Spinal cord (tissue), 10 donors: ENCODE measurements around the gene MCC. TPM values are rescaled to one million over a fixed set of nuclear protein-coding genes. Genes with fewer than 3 reads are reported as not detected.

ENCODE experiments used
- DNase-seq, 6 donors: peaks; one replicate each; pipeline versions ENCODE4 v3.0.0 to v3.0.0-alpha.2; 2013 to 2015; ENCODE audit warnings: low spot score in 6 of 6, low read depth in 4 of 6
- H3K27ac ChIP-seq: one replicate; pipeline ENCODE4 v1.5.1; 2013; ENCODE audit warnings: low read depth, low read length, control low read depth
- H3K27me3 ChIP-seq: one replicate; pipeline ENCODE4 v1.6.1; 2013; ENCODE audit warnings: low read length; ENCODE audit not compliant: control insufficient read depth, insufficient read depth
- H3K36me3 ChIP-seq: one replicate; pipeline ENCODE4 v1.6.1; 2013; ENCODE audit warnings: low read length; ENCODE audit not compliant: control insufficient read depth, insufficient read depth
- H3K4me1 ChIP-seq: one replicate; pipeline ENCODE4 v1.6.1; 2013; ENCODE audit warnings: low read length; ENCODE audit not compliant: control insufficient read depth, insufficient read depth
- H3K4me3 ChIP-seq: one replicate; pipeline ENCODE4 v1.5.1; 2013; ENCODE audit warnings: low read depth, low read length, control low read depth
- H3K9me3 ChIP-seq: one replicate; pipeline ENCODE4 v1.6.1; 2013; ENCODE audit warnings: low read length; ENCODE audit not compliant: control insufficient read depth, insufficient read depth
- WGBS: methylation state at CpG from one replicate; pipeline ENCODE4 v1.1.5; 2013; ENCODE audit warnings: missing lambda C conversion rate; ENCODE audit not compliant: insufficient coverage; 5-methylcytosine and 5-hydroxymethylcytosine counted together
- polyA plus RNA-seq, 2 donors: library from polyadenylated mRNA; unstranded; fragments of 120-200 nt; gene quantifications; one replicate each; pipeline ENCODE4 v1.2.1, GENCODE V29; 2013; ENCODE audit not compliant: insufficient read length in 2 of 2
- total RNA-seq, 2 donors: library from RNA; depleted of rRNA in 1 of 2; stranded (reverse); fragments of 120-200 nt in 1 of 2; fragments of >200 nt in 1 of 2; gene quantifications; one replicate each; pipeline versions ENCODE4 v1.2.3 to v1.2.4, GENCODE V29; 2013 to 2014
- donor health status: healthy.

Gene MCC
- total and polyA plus RNA-seq, 4 donors, result 19.2 to 31.7 (median 26.6) TPM

DNA sequence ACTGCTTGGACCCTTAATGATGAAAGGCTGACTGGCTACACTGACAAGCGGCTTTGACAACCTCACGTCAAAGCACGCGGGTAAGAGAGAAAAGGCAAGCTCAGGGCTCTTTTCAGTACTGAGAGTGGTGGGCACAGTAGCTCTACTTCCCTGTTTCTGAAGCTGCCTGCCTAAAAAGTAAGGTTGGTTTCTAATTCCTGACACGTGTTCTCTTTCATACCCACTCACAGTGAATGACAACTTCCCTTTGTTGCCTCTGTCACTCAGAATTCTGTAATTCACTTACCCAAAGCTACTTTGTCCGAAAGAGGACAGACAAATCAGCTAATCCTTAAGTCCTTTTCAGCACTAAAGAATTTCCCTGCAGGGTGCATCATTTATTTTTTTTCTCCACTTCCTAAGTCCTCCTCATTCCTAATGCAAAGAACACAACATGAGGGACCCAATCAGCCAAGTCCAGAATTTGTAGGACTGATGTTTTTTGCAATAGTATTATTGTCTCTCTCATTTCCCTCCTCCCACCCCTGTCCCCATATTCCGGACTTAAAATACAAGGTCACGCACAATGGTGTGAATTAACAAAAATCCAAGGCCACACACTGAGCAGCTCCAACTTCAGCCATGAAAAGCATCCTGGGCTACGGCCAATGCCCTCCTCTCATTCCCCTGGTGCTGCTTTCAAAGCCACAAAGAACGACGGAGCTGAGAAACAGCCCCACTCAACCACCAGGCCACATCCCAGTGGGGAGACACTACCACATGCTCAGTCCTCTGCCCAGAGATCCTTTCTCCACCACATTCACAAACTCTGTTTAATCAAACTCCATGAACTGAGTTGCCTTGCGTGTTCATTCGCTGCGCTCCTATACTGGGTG lies 274.5 kb downstream of the MCC start:
- WGBS, result 46% methylated on average over 12 of the region's 14 CpGs
- DNase-seq, result peak in 5 of 6 donors; percentile 50 to 88 (median 66)
- peak overlapping the region; percentile 55 for H3K27ac ChIP-seq
- no peaks in the 10 kb centered on the region for H3K9me3 ChIP-seq
- H3K4me1 ChIP-seq, result peaks cover 10% of the 10 kb centered on the region
- no peak overlapping the region for H3K4me3 ChIP-seq
- H3K27me3 ChIP-seq, result no peaks in the 10 kb centered on the region
- no peaks in the 10 kb centered on the region for H3K36me3 ChIP-seq

DNA sequence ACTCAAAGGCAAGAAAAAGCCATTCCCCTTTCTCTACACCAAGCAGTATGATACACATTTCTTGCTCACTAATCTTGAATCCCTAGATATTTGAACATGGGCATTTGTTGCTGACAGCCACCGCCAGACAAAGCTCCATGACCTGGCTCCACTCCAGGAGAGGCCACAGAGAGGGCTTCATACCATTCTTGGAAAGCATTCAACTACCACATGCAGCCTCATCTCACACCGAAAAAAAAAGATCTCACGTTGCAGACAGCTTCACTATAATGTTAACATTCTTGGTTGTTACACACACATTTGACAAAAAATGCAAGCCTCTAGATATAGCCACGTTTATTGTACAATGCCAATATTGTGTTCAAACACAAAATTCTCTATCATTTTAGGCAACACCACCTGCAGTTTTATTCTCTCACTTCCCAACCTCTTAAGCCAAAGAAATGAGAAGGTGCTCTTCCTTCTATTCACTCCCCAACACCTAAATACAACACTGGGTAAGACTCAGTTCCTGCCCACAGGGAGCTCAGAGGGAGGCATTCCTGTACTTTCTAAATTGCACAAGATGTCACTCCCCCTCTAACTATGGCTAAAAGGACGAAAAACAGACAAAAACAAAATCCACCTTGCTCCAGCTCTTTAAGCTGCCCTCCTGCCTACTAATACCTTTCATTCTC lies 275.9 kb downstream of the MCC start:
- no peaks in the 10 kb centered on the region for H3K9me3 ChIP-seq
- peak overlapping the region; percentile 55 for H3K27ac ChIP-seq
- peaks cover 7% of the 10 kb centered on the region for H3K4me1 ChIP-seq
- H3K36me3 ChIP-seq, result no peaks in the 10 kb centered on the region
- DNase-seq, result peak in 3 of 6 donors; percentile 33 to 82 (median 79)
- no peaks in the 10 kb centered on the region for H3K27me3 ChIP-seq
- no peak overlapping the region for H3K4me3 ChIP-seq
- 31% methylated on average over 4 of the region's 5 CpGs for WGBS

DNA sequence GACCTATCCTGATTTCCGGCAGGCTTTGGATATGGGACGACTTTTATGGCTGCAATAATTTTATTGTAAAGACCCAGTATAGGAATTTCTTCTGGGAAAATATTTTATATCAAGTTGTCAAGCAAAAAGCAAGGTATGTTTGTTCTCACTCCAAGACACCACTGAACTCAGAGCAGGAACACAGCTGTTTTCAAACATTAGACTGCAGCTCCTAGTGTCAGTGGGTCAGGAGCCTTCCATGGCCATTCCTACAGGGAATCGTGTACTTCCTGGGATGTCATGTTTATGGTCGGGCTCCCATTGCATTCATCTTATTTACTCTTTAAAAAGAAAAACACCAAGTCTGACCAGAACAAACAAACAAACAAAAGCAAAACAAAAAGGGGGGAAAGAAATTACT lies 278.8 kb downstream of the MCC start:
- DNase-seq, result no peak
- Histone ChIP-seq H3K4me1 (peaks cover 4% of the 10 kb centered on the region), H3K4me3 (no peak overlapping the region), H3K27me3 (no peaks in the 10 kb centered on the region), H3K9me3 (no peaks in the 10 kb centered on the region), H3K36me3 (no peaks in the 10 kb centered on the region), H3K27ac (no peak overlapping the region)
- WGBS, result no CpG with 5 or more reads among the region's 4 CpGs

DNA sequence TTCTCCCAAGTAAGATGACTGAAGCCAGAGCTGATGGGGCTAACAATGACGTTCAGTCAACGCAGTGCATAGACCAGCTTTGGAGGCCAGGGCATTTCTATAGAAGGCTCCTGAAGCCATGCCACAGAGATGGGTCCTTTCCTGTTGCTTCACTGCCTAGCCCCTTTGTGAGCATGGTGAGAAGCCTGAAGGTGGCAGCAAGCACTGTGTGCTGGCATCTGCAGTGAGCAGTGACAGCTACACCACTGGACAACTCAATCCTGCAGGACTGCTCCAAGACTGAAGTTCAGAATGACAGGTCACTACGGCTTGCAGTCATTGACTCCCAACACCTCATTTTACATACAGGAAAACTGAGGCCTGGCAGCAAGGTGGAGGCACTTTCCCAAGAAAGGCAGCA lies 282.4 kb downstream of the MCC start:
- Histone ChIP-seq H3K4me3 (no peak overlapping the region), H3K9me3 (no peaks in the 10 kb centered on the region), H3K4me1 (peaks cover 7% of the 10 kb centered on the region), H3K27me3 (no peaks in the 10 kb centered on the region), H3K27ac (no peak overlapping the region), H3K36me3 (no peaks in the 10 kb centered on the region)
- no peak for DNase-seq
- WGBS, result 86% methylated on average over 1 of the region's 3 CpGs

DNA sequence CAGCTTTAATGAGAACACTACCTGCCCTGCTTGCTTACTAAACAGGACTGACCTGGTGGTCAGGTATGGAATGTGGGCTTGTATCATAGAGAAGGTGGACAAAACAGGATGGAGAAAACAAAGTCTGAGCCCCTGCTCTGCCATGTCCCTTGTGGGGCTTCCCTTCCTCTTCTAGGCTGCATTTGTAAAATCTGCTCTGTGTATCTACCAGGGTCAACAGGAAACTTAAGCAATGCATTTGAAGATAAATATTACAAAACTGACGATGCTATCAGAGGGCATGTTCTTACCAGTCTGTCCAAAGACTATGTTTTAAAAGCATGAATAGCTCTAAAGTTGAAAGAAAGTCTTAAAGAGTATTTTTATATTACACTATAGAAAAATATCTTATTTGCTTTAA lies 282.9 kb downstream of the MCC start:
- Histone ChIP-seq H3K9me3 (no peaks in the 10 kb centered on the region), H3K4me3 (no peak overlapping the region), H3K36me3 (no peaks in the 10 kb centered on the region), H3K27ac (no peak overlapping the region), H3K27me3 (no peaks in the 10 kb centered on the region), H3K4me1 (peaks cover 7% of the 10 kb centered on the region)
- WGBS, result no CpG with 5 or more reads among the region's 1 CpG
- no peak for DNase-seq

DNA sequence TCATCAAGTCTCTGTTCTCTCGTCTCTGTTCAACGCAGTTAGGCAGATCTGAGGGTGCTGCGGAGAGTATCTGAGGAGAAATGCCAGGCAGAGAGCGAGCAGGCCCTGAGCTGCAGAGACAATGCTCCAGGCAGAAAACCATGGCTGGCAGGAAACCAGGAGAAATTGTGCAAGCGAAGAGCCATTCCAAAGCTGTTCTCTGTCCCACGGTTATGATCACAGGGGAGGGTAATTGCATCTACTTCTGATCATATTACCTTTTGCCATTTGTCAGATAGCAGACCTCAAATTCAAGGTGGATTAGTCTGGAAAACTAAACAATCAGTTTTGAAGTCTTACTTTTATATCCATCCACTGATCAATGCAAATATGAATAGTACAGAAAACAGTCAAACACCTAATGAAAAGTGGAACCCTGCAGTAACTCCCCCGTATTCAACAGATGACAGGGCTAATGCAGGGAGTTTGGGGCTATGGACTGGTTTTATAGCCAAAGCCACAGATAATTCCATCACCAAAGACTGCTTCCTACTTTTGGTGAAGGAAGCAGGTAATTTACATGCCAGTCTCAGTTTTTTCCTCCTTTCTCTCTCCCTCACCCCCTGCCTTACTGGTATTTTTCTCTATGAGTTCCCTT lies 283.6 kb downstream of the MCC start:
- H3K27me3 ChIP-seq, result no peaks in the 10 kb centered on the region
- no peak overlapping the region for H3K4me3 ChIP-seq
- 42% methylated on average over 4 of the region's 7 CpGs for WGBS
- peaks cover 7% of the 10 kb centered on the region for H3K4me1 ChIP-seq
- no peaks in the 10 kb centered on the region for H3K9me3 ChIP-seq
- peak in 2 of 6 donors; percentile 76 to 83 for DNase-seq
- H3K36me3 ChIP-seq, result no peaks in the 10 kb centered on the region
- H3K27ac ChIP-seq, result peak overlapping the region; percentile 35

DNA sequence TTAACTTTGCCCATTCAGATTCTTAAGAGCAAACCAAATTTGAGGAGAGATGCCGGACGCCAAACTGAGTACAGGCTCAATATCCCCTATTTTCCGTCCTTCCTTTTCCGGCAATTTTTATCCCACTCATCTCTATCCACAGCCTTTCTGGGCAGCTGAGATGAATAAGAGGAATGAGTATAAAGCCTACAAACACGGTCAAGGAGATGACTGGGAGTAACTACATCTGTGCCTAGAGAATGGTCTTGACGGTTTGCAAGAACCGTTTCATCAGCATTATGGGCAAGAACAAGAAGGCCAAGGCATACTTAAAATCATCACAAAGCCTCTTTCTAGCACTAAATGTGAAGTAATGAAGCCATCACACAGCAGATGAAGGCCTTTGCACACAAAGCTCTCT lies 284.3 kb downstream of the MCC start:
- H3K9me3 ChIP-seq, result no peaks in the 10 kb centered on the region
- H3K27me3 ChIP-seq, result no peaks in the 10 kb centered on the region
- DNase-seq, result no peak
- peaks cover 7% of the 10 kb centered on the region for H3K4me1 ChIP-seq
- no peak overlapping the region for H3K4me3 ChIP-seq
- peak overlapping the region; percentile 35 for H3K27ac ChIP-seq
- no peaks in the 10 kb centered on the region for H3K36me3 ChIP-seq
- 17% methylated on average over 2 of the region's 7 CpGs for WGBS

DNA sequence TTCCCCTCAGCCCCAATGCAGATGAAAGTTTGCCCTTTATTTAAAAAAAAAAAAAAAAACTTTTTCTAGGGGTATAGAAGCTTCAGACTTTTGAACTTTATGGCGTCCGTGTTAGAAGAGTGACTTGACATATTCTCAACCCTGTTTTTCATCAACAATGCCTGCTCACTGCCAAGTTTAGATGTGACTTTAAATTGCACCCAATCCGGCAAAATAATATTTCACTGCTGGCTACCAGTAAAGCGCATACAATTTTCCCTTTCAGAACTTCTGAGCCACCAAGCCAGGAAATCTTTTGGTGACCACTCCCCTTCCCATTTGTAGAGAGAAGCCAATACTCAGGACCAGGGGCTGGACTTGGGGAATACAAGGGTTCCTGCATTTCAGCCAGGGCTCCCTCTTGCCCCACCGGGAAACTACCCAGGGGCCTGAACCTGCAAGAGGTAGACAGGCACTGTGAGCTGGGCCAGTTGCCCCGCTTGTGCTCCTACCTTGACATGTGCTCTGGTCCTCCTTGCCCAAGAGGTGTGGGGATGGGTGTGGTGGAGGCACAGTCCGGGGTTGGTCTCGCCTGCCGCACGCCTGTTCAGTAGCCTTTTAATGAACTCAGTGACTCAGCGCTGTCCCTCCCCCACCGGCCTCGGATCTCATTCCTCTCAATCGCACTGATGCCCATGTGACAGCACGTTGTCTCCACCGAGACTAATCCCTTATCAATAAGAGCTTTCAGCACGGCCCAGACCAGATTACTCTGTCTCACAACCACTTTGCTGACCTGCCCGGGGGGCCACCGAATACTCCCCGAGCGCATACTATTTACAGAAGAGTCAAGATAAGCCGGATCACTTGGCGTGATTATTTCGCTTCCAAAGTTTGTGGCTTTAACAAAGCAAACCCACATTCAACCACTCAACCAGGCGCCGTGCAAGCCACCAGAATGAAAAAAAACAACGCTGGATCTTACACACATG lies 285.2 kb downstream of the MCC start:
- peaks cover 7% of the 10 kb centered on the region for H3K4me1 ChIP-seq
- H3K27ac ChIP-seq, result peak overlapping the region; percentile 35
- 44% methylated on average over 24 of the region's 27 CpGs for WGBS

DNA sequence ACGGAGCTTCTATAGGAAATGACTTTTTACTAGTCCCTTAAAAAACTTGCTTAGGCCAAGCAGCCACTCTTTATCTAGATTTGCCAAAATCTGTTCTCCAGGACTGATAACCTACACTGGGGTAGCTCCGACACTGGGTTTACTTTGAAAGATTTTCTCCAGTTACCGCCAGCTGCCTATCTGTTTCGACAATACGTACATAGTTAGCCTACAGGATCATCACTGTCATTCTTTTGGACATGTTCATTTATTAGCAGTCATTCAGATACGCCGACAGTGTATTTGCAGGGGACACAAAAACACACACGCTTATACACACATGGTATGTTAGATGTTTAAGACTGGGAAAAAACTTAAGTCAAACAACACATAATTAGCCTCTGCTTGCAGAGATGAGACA lies 286.0 kb downstream of the MCC start:
- no peak for DNase-seq
- Histone ChIP-seq H3K9me3 (no peaks in the 10 kb centered on the region), H3K4me3 (no peak overlapping the region), H3K27ac (no peak overlapping the region), H3K4me1 (peaks cover 7% of the 10 kb centered on the region), H3K36me3 (no peaks in the 10 kb centered on the region), H3K27me3 (no peaks in the 10 kb centered on the region)
- WGBS, result 84% methylated on average over 3 of the region's 8 CpGs

More for the DNA sequence above, 285.2 kb downstream of the MCC start:
- Histone ChIP-seq H3K27me3 (no peaks in the 10 kb centered on the region), H3K36me3 (no peaks in the 10 kb centered on the region), H3K4me3 (no peak overlapping the region), H3K9me3 (no peaks in the 10 kb centered on the region)
- peak in 1 of 6 donors; percentile 54 for DNase-seq
